A673 (cell line): ENCODE measurements around the gene RFPL4A. TPM values are rescaled to one million over a fixed set of nuclear protein-coding genes. Genes with fewer than 3 reads are reported as not detected.
"Not testable (repeated sequence)": the region's sequence is repeated elsewhere in the genome, so short reads cannot be mapped to it uniquely, and the experiment has no call there.

ENCODE experiments used
- BruUV-seq: library from RNA; stranded (reverse); fragments of 400-500 nt; replicated peaks from 2 replicates; lab custom pipeline; 2021; lab: Mats Ljungman, UMichigan
- CTCF ChIA-PET: fragments of 300-600 bp; sonication (Branson Sonifier 250); formaldehyde crosslinking; loops from one replicate; lab custom pipeline; 2022; ENCODE audit warnings: antibody characterized with exemption; lab: Charles Lee
- POLR2A ChIA-PET: fragments of 300-600 bp; sonication (Branson Sonifier 250); formaldehyde crosslinking; loops from one replicate; lab custom pipeline; 2022; ENCODE audit warnings: antibody characterized with exemption; ENCODE audit not compliant: low non-redundant PET; lab: Charles Lee
- DNase-seq: peaks from one replicate; pipeline ENCODE4 v3.0.0-alpha.2; 2015; ENCODE audit warnings: low spot score
- H3K27ac ChIP-seq: fragments of 200-600 bp; sonication (generic); 2 replicates; pipeline ENCODE4 v1.5.1; 2016; ENCODE audit warnings: mixed run types, low read depth, mild to moderate bottlenecking, mixed read lengths, antibody characterized with exemption, low read length; ENCODE audit not compliant: poor library complexity, severe bottlenecking
- H3K27me3 ChIP-seq: fragments of 200-600 bp; sonication (generic); replicated peaks from 2 replicates; pipeline ENCODE4 v1.6.1; 2017; ENCODE audit warnings: mixed run types, low read depth, mild to moderate bottlenecking, mixed read lengths, antibody characterized with exemption, low read length; ENCODE audit not compliant: insufficient read depth, poor library complexity
- H3K36me3 ChIP-seq: fragments of 200-600 bp; sonication (generic); 2 replicates; pipeline ENCODE4 v1.6.1; 2016; ENCODE audit warnings: mixed run types, mild to moderate bottlenecking, mixed read lengths, antibody characterized with exemption, low read length; ENCODE audit not compliant: insufficient read depth, poor library complexity, severe bottlenecking
- H3K4me1 ChIP-seq: fragments of 200-600 bp; sonication (generic); 2 replicates; pipeline ENCODE4 v1.6.1; 2017; ENCODE audit warnings: mixed run types, mild to moderate bottlenecking, mixed read lengths, antibody characterized with exemption, low read length; ENCODE audit not compliant: insufficient read depth, poor library complexity, severe bottlenecking
- H3K4me3 ChIP-seq: fragments of 200-600 bp; sonication (generic); 2 replicates; pipeline ENCODE4 v1.5.1; 2016; ENCODE audit warnings: low read depth, mixed run types, mild to moderate bottlenecking, mixed read lengths, low read length; ENCODE audit not compliant: poor library complexity, severe bottlenecking
- H3K9me3 ChIP-seq: fragments of 200-600 bp; sonication (generic); 2 replicates; pipeline ENCODE4 v1.6.1; 2016; ENCODE audit warnings: mixed run types, low read depth, mild to moderate bottlenecking, mixed read lengths, antibody characterized with exemption, low read length; ENCODE audit not compliant: poor library complexity, severe bottlenecking
- EZH2 ChIP-seq: fragments of 200-600 bp; sonication (generic); IDR thresholded peaks from 2 replicates; pipeline ENCODE4 v1.6.1; 2017; ENCODE audit warnings: borderline replicate concordance, low read depth, mild to moderate bottlenecking, mixed read lengths, antibody characterized with exemption, low read length; ENCODE audit not compliant: poor library complexity, severe bottlenecking
- intact Hi-C: fragments of 100-400 bp; cut with micrococcal nuclease; formaldehyde crosslinking; loops from one replicate; pipeline ENCODE4 v1.10.0; 2022; ENCODE audit not compliant: unreplicated experiment
- total RNA-seq: library from RNA; stranded (reverse); gene quantifications from 2 replicates; pipeline ENCODE4 v1.2.3, GENCODE V29; 2021
- TF ChIP-seq, protein P1 (sequence below): fragments of 300-800, 200-600 bp; sonication (generic); conservative IDR thresholded peaks from 2 replicates; pipeline ENCODE4 v1.5.1; 2017; ENCODE audit warnings: low read depth, mild to moderate bottlenecking, antibody characterized with exemption, low read length, moderate library complexity, mixed read lengths

The RFPL4A gene
- total RNA-seq, 1 experiment from 2014 or later, result not detected

DNA sequence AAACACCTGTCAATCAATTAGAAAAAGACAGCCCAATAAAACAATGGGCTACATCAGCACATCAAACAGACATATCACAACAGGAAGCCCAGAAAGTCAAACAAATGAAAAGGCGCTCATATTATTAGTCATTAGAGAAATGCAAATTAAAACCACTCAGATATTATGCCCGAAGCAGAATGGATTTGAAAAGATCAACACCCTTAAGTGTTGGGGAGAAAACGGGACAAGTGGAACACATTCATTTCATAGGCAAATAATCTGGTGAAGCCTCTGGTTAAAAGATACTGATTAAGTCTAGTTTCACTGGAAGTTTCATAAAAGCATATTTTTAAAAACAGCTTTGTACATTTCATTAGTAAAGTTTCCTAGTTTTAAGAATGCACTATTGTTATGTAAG is 38.1 kb upstream of the RFPL4A start:
- no peaks in the 10 kb centered on the region for H3K36me3 ChIP-seq
- TF ChIP-seq, protein P1, sequence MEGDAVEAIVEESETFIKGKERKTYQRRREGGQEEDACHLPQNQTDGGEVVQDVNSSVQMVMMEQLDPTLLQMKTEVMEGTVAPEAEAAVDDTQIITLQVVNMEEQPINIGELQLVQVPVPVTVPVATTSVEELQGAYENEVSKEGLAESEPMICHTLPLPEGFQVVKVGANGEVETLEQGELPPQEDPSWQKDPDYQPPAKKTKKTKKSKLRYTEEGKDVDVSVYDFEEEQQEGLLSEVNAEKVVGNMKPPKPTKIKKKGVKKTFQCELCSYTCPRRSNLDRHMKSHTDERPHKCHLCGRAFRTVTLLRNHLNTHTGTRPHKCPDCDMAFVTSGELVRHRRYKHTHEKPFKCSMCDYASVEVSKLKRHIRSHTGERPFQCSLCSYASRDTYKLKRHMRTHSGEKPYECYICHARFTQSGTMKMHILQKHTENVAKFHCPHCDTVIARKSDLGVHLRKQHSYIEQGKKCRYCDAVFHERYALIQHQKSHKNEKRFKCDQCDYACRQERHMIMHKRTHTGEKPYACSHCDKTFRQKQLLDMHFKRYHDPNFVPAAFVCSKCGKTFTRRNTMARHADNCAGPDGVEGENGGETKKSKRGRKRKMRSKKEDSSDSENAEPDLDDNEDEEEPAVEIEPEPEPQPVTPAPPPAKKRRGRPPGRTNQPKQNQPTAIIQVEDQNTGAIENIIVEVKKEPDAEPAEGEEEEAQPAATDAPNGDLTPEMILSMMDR, result no peak
- TF ChIP-seq EZH2, result no peak
- ChIA-PET CTCF (interaction anchor here (0.6 kb wide), 1 partner anchor 147 kb away, joined by 7 read pairs; no protein-coding TSS in a partner anchor), POLR2A (no interaction called here)
- H3K4me1 ChIP-seq, result no peaks in the 10 kb centered on the region
- H3K9me3 ChIP-seq, result no peaks in the 10 kb centered on the region
- no peak overlapping the region for H3K4me3 ChIP-seq
- no peak overlapping the region for H3K27ac ChIP-seq
- intact Hi-C loops, result no loop called here
- peaks cover 37% of the 10 kb centered on the region for H3K27me3 ChIP-seq
- no peak for DNase-seq
- BruUV-seq, result no TSS peak

DNA sequence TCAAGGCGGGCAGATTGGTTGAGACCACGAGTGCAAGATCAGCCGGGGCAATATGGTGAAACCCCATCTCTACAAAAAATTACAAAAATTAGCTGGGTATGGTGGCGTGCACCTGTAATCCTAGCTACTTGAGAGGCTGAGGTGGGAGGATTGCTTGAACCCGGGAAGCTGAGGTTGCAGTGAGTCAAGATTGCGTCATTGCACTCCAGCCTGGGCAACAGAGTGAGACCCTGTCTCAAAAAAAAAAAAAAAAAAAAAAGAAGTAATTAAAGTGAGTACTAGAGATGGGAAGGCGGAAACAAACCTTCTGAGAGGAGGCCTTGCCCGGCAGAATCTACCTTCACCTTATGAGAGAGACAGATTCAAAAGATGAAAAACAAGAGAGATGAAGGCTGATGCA is 35.4 kb upstream of the RFPL4A start:
- H3K27ac ChIP-seq, result no peak overlapping the region
- intact Hi-C loops, result no loop called here
- no peaks in the 10 kb centered on the region for H3K9me3 ChIP-seq
- TF ChIP-seq EZH2, result no peak
- TF ChIP-seq, protein P1, result no peak
- H3K36me3 ChIP-seq, result no peaks in the 10 kb centered on the region
- no TSS peak for BruUV-seq
- H3K27me3 ChIP-seq, result peaks cover 20% of the 10 kb centered on the region
- CTCF ChIA-PET, result no interaction called here
- no peaks in the 10 kb centered on the region for H3K4me1 ChIP-seq
- no peak overlapping the region for H3K4me3 ChIP-seq
- POLR2A ChIA-PET, result no interaction called here
- no peak for DNase-seq

DNA sequence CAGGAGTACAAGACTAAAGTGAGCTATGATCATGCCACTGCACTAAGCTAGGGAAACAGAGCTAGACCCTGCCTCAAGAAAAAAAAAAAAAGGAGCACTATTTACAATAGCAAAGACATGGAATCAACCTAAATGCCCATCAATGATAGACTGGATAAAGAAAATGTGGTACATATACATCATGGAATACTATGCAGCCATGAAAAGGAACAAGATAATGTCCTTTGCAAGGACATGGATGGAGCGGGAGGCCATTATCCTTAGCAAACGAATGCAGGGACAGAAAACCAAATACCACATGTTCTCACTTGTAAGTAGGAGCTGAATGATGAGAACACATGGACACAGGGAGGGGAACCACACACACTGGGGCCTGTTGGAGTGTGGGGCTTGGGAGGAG is 28.5 kb upstream of the RFPL4A start:
- H3K27ac ChIP-seq, intact Hi-C loops, H3K4me3 ChIP-seq, H3K4me1 ChIP-seq, H3K36me3 ChIP-seq, POLR2A ChIA-PET, DNase-seq, BruUV-seq, CTCF ChIA-PET, H3K27me3 ChIP-seq, H3K9me3 ChIP-seq: not testable (repeated sequence)

DNA sequence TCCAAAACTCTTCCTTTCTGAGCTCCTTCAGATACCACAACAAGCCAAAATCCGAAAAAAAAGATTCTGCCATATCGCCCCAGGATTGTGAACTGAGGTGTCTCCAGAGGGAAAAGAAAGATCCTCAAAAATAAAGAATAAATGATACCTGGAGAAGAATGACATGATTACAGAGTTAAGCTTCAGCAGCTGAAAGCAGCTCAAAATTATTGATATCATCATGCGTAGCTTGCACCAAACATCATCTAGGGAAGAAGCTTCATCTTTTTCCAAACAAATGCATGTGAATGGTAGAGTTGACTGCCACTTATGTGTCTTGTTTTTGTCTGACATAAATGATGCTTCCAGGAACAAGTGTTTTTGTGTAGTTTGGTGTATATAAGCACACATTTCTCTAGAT is 20.6 kb upstream of the RFPL4A start, which contains the start of gene NLRP9:
Gene NLRP9 (minus strand): TSS at position 101 of the 400 bp plus-strand sequence. CDS start 28 bp downstream, at position 73.
- intact Hi-C loops, result no loop called here
- Histone ChIP-seq H3K4me3 (no peak within 1 kb of the TSS), H3K9me3 (no peaks in the 10 kb centered on the region), H3K4me1 (no peaks in the 10 kb centered on the region), H3K27me3 (peaks cover 4% of the 10 kb centered on the region), H3K27ac (no peak within 1 kb of the TSS), H3K36me3 (no peaks in the 10 kb centered on the region)
- no TSS peak for BruUV-seq
- no peak for DNase-seq
- POLR2A ChIA-PET, result no interaction called here
- CTCF ChIA-PET, result no interaction called here
- TF ChIP-seq EZH2, result no peak
- TF ChIP-seq, protein P1, result no peak
